ENCODE results near the gene TC2N. TPM values are rescaled to one million over a fixed set of nuclear protein-coding genes. Genes with fewer than 3 reads are reported as not detected.
A peak's percentile ranks its signal among the peaks of the same experiment; 100 is the strongest.
"Not testable (repeated sequence)": the region's sequence is repeated elsewhere in the genome, so short reads cannot be mapped to it uniquely, and the experiment has no call there.

TC2N gene
- polyA plus RNA-seq, 3 donors: 9.6 to 13.7 (median 11.4) TPM

GRCh38 chr14:91835920-91836843, 31.2 kb downstream of the TC2N start:
- peak; percentile 50 for DNase-seq

DNA sequence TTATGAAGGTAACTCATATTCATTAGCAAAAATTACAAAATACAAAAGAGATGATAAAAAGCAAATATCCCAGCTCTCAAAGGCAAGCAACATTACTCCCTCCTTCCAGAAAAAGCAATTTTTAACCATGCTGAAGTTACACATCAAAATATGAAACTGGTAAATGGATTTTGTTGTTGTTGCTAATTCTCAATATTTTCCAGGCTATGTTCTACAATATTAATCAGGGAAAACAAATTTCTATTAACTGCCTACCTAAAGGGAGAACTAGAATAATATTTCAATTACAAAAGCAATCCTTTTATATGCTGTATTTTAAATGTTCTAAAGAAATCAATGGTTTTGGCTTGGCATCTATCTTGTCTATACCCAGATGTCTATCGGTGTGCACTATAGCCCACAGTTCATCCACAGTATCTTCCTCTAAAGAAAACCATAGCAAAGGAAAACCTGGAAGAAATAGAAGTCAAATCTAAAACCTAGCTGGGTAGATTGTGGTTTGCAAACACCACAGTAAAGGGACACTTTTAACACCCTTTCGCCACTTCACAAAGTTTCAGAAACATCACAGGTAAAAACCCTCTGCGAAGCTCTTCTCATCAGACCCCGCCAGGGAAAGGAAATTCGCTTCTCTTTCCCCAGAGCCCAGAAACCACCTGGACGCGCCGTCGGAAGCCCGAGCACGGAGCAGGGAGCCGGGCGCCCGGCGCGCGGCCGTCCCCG, 32.0 kb downstream of the TC2N start:
- no peak for DNase-seq

DNA sequence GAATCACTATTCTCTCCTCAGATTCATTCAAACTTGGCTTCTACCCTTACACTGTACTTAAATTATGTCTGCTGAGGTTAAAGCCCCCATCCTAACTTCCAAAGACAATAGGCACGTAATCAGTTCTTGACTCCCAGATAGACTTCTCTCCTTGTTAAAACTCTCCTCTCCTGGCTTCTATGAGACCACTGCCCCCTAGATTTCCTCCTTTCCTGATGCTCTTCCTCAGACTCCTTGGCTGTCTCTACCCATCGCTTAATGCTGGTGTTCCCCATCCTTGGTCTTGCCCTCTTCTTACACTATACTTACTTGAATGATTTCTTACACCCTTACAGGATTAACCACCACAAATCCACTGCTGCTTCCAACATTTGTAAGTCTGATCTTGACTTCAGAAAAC, 32.8 kb downstream of the TC2N start:
- no peak for DNase-seq

DNA sequence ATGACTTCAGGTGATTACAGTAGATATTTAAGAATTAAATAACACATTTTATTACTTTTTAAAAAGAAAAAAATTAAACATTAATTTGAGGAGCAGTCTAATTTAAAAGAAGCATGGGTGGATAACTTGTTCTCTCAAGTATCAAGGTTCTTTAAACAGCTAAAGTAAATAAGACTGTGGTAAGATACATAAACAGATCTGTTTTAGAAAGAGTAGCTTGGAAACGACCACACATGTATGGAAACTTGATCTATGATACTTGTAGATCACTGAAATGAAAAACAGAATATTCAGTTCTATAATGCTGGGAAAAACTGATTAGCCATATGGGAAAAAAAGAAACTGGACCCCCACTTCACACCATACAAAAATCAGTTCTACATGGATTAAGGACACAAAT, 36.0 kb downstream of the TC2N start:
- no peak for DNase-seq

DNA sequence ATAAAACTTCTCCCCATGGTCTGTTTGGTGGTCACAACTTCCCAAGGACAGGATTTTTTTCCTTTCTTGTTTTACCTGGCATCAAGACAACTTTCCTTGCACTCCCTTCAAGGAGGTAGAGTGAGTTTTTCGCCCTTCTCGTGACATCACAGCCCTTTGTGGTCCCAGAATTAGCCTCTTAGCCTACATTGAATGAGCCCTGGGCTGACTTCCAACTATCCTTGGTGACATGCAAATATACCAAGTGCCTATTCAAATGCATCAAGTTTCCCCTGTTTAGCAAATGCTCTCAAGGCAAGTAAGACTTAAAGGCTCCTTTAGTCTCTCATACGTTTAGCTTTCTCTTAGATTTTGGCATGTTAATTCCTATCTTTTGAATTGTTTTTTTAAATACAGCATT, 36.6 kb downstream of the TC2N start:
- no peak for DNase-seq

DNA sequence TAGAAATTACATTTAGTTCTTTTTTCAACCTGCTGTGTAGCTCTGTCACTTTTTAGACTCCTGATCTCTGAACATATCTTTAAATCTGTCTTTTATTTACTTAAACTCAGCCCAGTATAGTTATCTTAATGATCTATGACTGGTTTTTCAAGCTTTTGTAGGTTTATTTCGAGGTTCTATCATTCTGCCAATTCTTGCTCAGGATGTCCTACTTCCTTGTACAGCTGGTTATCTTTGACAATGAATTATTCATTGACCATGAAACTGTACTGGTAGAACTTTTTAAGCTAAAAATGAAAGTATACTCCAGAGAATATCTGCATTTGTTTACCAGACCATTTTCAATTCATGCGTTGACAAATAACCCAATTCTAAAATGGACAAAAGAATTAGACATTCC, 37.8 kb downstream of the TC2N start:
- DNase-seq: no peak

DNA sequence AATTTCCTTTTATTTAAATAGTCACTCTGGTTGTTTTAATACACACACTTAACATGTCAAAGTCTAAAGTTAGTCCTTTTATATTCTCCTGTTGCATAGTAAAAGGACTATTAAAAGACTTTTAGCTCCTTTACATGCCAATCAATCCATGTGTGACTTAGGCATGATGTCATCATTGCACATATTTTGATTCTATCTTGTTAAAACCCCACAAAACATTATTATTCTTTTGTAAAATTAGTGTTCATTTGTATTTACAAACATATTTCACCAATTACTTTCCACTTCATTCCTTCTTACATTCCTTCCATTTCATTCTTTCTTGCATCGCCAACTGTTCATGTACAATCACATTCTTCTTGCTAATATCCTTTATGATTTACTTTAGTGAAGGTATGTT, 39.6 kb downstream of the TC2N start:
- DNase-seq: no peak

DNA sequence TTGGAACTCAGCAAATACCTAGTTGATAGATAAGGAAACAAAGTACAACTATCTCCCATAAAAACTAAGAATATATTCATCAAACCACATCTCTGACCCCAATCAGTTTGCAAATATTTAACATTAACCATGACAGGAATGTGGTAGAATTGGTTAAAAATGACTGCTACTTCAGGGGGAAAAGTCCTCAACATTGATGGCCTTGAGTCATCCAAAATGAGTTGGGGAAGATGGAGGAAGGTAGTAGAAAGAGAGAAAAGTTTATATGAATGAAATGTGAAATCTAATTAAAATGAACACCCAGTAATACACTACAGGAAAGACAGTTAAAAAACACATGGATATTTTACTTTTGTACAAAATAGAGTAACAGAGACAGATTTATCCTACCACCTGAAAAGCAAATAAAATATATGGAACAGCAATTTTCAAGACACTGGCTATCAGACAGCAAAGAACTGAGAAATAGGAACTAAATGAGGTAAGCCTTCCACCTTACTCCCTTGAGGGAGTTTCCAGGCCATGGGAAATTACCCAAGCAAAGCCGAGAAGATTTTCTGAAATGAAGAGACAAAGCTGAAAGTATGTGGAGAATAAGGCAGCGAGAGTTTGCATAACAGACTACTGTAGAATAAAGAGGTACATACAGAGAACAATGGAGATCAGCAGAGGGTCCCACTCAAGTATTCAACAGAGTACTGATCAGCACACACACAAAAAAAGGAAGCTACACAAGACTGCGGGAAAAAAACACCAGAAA, 49.6 kb downstream of the TC2N start:
- DNase-seq: no peak

DNA sequence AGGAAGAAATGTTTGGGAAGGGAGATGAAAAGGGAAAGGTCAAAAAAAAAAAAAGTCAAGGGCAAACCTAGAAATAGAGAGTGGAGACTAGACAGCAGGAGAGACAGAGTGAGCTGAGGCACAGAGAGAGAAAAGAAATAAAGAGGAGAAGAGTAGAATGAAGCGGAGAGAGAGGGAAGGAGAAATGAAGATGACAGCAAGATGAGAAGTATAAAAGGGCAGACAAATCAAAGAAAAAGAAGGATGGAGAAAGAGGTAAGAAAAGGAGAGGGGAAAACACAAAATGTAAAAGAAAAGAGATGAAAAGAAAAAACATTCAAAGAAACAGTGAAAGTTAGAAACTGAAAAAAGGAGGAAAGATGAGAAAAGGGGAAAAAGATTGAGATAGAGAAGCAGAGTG, 53.0 kb downstream of the TC2N start:
- no peak for DNase-seq

- no peak for DNase-seq
These were observed 56.6 kb downstream of the TC2N start for GRCh38 chr14:91810699-91811098.

DNA sequence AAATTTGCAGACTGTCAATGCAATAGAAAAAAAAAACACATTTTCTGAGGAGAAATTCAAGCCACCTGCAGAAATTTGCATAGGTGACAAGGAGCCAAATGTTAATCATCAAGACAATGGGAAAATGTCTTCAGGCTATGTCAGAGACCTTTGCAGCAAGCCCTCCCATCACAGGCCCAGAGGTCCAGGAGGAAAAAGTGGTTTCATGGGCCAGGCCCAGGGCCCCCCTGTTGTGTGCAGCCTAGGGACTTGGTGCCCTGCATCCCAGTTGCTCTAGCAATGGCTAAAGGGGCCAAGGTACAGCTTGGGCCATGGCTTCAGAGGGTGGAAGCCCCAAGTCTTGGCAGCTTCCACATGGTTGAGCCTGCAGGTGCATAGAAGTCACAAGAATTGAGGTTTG, 60.6 kb downstream of the TC2N start:
- no peak for DNase-seq

DNA sequence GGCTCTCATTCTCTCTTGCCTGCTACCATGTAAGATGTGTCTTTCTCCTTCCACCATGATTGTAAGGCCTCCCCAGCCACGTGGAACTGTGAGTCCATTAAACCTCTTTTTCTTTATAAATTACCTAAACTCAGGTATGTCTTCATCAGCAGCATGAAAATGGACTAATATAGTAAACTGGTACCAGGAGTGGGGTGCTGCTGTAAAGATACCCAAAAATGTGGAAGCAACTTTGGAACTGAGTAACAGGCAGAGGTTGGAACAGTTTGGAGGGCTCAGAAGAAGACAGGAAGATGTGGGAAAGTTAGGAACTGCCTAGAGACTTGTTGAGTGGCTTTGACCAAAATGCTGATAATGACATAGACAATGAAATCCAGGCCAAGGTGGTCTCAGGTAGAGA, 61.2 kb downstream of the TC2N start:
- not testable (repeated sequence) for DNase-seq

GRCh38 chr14:91805659-91806058, 61.7 kb downstream of the TC2N start:
- DNase-seq: no peak

- DNase-seq: no peak
These were observed 66.0 kb downstream of the TC2N start for GRCh38 chr14:91801358-91801757.

- no peak for DNase-seq
These were observed 70.6 kb downstream of the TC2N start for GRCh38 chr14:91796617-91797347.

GRCh38 chr14:91793704-91794103, 73.6 kb downstream of the TC2N start:
- DNase-seq: no peak

- no peak for DNase-seq
These were observed 81.1 kb downstream of the TC2N start for GRCh38 chr14:91786188-91786587.

DNA sequence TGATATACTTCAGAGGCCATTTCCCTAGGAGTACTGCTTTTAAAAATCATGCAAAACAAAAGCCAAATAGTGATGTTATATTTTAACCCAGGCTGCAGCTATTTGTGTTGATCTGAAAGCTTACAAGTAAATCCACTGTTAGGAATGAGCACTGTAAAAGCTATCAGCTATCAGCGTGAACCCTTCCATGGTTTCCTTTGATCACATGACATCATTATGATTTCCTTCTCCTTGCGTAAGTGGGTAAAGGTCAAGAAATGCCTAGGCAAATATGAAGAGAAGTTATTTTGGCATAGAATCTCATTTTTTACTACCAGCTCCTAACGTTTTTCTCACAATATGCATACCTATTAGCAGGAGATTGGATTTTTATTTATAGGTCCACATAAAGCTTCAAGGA, 86.9 kb downstream of the TC2N start:
- no peak for DNase-seq

DNA sequence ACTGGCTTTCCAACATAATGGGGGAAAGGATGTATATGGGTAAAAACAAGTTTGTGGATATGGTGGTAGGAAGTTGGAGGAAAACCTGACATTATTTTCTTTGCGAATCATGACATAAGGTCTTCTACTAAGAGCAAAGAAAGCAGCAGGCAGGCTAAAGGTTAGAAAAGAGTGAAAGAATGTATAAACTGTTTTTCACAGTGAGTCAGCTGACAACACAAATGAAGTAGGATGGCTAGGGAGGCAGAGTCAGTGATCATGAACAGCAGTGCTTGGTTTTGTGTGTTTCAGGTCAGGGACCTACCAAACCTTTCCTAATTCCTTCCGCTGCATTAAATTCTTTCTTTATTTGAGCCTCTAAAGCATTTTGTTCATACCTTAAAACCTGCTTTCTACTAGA, 89.1 kb downstream of the TC2N start:
- no peak for DNase-seq

DNA sequence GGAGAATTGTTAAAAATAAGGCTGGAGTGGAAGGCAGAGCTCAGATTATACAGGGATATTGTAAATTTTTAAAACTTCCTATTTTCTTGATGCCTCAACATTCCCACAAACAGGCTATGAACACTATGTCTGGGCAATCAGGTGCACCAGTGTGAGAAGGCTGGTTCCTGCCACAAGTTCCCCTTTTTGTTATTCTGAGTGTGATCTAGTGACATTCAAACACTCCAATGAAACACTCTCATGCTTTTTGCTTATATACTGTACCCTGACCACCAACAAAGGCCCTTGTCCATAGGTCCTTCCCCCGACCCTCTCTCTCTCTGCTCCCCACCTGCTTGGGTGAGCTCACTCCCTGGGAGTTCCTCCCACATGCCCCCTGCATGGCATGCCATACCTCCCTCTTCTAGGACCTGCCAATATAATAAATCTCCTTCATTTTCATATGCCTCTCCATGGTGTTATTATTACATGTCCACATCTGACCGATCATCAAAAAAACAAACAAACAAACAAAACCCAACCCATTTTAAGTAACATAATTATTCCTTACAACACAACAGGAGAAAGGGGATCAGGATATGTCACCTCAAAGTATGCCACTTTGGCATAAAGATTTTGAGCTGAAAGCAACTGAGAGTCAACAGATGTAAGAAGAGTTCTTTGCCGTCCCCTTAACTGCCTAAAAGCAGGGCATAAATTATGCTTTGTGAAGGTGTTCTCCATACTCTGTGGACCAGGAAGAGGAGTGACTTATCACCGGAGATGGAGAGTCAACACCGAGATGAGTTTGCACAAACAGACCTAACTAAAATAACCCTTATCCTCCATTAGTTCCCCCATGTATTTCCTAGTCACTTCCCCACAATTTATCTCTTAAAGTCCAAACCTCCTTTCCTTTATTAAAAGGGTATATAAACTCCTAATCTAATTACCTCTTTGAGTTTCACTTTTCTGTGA, 92.9 kb downstream of the TC2N start:
- no peak for DNase-seq

DNA sequence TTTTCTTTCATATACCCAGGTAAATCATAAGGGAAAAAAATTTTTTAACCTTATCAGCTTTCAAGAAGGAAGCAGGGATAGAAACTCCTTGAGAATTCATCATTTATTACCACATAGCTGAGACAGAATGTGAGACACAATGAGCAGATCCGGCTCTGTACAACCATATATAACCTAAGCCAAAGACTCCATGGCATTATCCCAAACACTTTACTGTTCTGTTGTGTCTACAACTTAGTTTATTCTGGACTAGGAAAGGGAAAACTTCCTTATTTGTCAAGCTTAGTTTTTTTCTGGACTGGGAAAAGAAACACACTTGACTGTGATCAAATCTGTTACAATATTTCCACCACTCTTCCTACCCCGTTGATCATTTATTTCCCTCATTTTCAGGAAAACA, 97.2 kb downstream of the TC2N start:
- DNase-seq: no peak
